K562 (cell line): ENCODE results near the gene CFAP300.

Source experiments
- FOXJ3 ChIP-seq: sonication (generic); formaldehyde crosslinking; IDR thresholded peaks from 2 replicates; pipeline ENCODE4 v1.4.0; 2020; ENCODE audit warnings: mild to moderate bottlenecking, missing genetic modification reagents
- ZNF764 ChIP-seq: fragments of 250-450 bp; sonication (Bioruptor Pico); IDR thresholded peaks from 2 replicates; pipeline ENCODE4 v1.4.0; 2020; ENCODE audit warnings: low read depth, mild to moderate bottlenecking, moderate library complexity

DNA sequence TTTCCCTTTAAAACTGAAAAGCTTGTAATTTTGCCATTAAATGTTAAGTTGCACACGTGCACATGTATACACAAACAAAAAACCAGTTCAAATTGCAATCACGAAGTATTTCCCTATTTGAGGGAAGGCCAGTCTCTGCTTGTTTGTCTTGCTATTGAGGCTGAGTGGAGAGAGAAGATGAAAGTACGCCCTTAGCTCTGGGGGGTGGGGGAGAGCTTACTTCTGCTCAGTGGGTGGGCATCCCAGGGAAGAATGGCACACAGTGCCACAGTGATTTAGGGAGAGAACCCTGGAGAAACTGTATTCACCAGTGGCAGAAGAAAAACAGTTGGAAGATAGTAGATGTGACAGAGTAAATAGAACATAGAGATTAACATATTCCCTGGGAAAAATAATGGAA is 71.7 kb downstream of the CFAP300 start:
- TF ChIP-seq FOXJ3 (CRISPR knock-in tag) (no peak), ZNF764 (no peak)
